Body of pancreas (tissue), 4 donors: Measurements from ENCODE around the gene SUN2.

Source experiments
- POLR2A ChIP-seq, 3 donors: fragments of 450-650 bp; IDR thresholded peaks; one replicate each; pipeline ENCODE4 v1.6.1; 2016; ENCODE audit warnings: antibody characterized with exemption in 3 of 3, mild to moderate bottlenecking in 2 of 3
- TF ChIP-seq, protein P1 (sequence below), 7 experiments: fragments of 450-650 bp in 4 of 7; fragments of 200-600 bp in 3 of 7; sonication (generic) in 3 of 7; IDR thresholded peaks; one replicate each; pipeline ENCODE4 v1.5.1; 2016 to 2019; ENCODE audit warnings: antibody characterized with exemption in 7 of 7

GRCh38 chr22:38782402-38783094, 26.8 kb upstream of the SUN2 start:
- TF ChIP-seq, protein P1, sequence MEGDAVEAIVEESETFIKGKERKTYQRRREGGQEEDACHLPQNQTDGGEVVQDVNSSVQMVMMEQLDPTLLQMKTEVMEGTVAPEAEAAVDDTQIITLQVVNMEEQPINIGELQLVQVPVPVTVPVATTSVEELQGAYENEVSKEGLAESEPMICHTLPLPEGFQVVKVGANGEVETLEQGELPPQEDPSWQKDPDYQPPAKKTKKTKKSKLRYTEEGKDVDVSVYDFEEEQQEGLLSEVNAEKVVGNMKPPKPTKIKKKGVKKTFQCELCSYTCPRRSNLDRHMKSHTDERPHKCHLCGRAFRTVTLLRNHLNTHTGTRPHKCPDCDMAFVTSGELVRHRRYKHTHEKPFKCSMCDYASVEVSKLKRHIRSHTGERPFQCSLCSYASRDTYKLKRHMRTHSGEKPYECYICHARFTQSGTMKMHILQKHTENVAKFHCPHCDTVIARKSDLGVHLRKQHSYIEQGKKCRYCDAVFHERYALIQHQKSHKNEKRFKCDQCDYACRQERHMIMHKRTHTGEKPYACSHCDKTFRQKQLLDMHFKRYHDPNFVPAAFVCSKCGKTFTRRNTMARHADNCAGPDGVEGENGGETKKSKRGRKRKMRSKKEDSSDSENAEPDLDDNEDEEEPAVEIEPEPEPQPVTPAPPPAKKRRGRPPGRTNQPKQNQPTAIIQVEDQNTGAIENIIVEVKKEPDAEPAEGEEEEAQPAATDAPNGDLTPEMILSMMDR (IDR thresholded peaks at IDR 0.05): no peak
- TF ChIP-seq POLR2A (IDR thresholded peaks at IDR 0.05): no peak
